ENCODE data around the gene INPP5F. TPM values are rescaled to one million over a fixed set of nuclear protein-coding genes. Genes with fewer than 3 reads are reported as not detected.

The INPP5F gene
- polyA plus RNA-seq, 5 donors = 31.6 to 50.5 (median 40.6) TPM

DNA sequence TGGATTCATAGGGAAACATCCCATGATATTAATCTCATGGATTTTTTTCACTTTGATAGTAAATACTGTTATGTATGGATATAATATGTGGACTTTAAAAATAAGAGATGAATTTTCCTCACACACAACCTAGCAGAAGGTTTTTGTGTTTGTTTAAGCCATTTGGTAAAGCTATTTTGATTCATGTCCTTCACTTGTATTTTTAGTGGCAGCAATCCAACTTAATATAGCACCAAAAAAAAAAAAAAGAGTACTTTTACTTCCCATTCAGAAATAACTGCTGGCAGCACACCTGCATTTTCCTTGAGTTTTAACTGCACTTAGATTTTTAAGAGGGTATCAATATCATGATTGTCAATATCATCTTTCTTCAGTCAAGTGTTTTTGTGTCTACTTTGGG lies 86.8 kb downstream of the INPP5F start:
- DNase-seq = no peak

DNA sequence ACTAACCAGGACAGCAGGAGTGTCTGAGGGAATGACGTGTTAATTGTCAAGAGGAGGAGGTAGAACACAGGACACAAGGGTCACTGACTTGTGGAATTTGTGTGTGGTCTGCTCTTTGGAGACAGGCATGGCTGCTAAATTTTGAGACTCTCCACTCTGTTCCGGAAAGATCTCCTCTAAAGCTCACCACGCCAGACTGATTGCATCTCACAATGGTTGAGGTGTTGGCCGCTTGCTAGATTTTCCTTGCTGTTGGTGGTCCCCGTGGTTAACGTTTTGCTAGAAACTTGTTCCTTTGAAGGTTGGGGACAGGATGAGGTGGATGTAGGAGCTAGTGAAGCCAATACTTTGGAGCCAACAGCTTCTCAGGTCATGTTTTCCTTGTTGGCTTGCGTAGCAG lies 89.8 kb downstream of the INPP5F start:
- no peak for DNase-seq

DNA sequence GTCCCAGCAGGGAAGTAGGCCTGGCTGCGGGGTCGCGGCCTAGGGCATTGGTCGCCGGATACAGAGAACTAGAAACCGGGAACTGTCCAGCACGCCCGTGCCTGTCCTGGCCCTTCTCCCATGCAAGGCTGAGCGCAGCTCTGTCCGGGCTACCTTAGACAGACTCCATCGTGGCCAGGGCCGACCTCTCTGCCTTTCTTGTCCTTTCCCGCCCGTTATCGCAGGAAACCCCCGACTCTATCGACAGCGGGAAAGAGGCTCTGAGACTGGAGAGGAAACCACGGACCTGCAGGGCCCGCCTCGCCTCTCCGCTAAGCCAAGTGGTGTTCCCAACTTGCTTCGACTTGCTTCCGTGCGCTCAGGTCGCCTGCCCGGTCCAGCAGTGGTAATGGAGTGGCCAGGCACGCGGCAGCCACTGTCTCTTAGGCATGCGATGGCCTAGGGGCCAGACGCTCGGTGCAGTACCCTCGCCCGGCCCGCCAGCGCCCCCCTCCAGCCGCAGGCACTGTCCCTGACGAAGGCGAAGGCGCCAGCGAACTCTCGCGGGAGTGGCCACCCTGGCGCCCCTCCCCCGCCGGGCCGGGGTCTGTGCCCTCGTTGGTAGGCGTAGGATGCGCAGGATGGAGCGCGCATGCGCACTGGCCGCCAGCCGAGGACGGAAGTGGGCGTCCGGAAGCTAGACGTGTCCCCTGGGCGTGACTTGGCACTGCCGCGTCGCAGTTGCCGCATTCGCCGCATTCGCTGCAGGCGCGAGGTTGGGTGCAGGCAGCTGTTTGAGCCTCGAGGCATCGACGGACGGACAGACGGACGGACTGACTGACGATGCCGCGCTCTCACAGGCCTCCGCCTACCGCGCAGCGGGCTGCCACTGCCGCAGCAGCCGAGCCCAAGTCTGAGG lies 92.4 kb downstream of the INPP5F start:
- DNase-seq = peak; percentile 83 to 86

DNA sequence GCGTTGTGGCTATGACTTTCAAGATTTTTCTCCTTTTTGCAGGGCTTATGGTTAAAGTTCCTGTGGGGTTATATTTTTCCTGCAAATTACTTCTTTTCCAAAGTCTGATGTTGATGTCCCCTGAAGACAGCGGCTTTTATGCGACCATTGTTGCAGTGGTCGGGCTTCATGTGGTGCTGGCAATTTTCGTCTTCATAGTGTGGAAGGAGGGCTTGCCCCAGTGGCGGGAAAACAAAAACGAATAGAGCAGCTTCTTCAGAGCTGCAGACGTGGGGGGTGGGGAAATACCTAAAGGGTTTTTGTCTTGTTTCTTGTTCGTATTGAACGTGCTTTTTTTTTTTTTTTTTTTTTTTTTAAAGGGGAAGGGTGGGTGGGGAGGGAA lies 93.0 kb downstream of the INPP5F start:
- DNase-seq = no peak

DNA sequence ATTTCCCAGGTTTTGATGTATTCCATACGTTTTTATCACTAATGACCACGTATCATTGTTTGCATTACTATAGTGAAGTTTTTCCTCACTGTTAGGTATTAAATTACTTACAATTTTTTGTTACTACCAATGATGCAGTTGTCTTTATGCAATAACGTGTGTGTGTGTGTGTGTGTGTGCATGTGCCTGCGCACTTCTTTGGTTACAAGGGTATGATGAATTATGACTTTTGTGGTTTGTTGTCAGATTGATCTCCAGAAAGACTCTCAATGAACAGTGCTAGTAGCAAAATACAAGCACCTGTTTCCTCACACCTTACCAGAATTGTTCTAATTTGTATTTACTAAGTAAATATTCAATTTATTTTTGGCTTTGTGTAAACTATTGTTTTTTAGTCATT lies 95.3 kb downstream of the INPP5F start:
- DNase-seq = no peak

DNA sequence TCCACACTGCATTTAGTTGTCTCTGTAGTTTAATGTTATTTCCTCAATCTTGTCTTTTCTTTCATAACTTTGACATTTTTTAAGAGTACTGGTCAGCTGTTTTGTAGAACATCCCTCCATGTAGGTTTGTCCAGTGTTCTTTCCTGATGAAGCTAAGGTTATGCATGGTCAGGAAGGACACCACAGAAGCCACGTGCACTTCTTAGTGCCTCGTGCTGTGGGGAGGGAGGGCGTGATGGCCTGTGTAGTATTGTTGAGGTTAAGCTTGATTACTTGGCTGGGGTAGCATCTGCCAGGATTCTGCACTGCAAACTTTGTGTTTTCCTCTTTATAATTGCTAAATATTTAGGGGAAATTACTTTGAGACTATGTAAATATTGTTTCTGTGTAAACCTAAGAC lies 98.4 kb downstream of the INPP5F start:
- no peak for DNase-seq

DNA sequence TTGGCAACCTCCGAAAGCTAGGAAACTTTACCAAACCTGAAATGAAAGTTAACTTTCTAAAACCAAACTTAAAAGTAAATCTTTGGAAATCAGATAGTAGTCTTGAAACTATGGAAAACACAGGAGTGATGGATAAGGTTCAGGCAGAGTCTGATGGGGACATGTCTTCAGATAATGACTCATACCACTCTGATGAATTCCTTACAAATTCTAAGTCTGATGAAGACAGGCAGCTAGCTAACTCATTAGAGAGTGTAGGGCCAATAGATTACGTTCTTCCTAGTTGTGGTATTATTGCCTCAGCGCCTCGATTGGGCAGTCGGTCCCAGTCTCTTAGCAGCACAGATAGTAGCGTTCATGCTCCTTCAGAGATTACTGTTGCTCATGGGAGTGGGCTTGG lies 100.9 kb downstream of the INPP5F start:
- no peak for DNase-seq

DNA sequence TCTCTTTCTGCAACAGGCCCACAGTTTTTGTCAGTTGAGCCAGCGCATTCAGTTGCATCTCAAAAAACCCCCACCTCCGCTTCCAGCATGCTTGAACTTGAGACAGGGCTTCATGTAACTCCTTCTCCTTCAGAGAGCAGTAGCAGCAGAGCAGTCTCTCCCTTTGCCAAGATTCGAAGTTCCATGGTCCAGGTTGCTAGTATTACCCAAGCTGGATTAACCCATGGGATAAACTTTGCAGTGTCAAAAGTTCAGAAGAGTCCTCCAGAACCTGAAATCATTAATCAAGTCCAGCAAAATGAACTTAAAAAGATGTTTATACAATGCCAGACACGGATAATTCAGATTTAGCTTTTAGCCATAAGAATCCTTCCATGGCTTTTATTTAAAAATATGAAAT lies 101.6 kb downstream of the INPP5F start:
- DNase-seq = no peak

DNA sequence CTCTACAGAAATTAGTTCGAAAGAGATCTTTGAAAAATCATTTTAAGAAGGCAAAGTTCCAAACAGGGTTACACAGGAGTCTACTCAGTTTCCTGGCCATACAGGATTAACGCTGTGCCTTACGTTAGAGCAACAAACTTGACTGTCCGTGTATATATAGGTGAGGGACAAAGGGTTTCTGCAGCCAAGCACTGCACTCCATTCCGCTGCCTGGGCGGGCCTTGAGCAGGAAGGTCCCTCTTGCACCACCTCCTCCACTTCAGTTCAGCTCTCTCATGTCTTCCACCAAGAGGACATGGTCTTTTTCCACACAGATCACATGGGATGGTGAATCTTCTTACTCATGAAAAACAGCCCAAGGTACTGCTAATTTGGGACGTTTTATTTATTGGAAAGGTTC lies 103.6 kb downstream of the INPP5F start:
- DNase-seq = no peak

DNA sequence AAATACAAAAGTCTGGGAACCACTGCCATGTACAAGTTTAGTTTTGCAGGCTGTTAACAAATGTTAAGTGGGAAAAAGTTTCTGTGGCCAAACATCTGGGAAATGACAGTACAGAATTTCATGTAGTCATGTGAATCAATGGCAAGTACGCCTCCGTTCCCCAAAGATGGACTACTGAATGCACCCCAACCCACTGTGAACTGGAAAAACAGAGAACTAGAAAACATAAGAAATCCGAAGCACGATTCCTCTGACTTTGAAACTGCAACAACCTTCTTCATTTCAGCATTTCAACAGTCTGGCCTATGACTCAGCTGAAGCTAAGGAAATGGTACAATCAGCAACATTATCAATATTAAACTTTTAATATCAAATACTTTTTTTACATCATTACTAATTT lies 105.0 kb downstream of the INPP5F start:
- no peak for DNase-seq

DNA sequence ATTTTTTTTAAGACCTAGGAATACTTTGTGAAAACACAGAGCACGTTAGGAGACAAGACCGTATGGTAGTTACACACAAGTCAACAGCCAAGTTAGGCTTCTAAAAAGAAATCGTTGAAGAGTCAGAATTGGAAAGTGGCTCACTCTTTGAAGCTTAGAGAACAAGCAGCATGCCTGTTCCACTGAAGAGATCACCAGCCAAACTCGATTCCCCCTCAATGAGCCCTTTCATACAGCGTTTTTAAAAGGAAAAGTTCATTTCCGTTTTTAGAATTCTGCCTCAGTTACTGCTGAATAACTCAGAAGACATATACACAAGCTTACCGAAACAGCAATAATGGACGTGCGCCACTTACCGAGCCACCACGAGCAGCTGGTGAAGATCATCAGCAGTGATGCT lies 105.8 kb downstream of the INPP5F start:
- no peak for DNase-seq

DNA sequence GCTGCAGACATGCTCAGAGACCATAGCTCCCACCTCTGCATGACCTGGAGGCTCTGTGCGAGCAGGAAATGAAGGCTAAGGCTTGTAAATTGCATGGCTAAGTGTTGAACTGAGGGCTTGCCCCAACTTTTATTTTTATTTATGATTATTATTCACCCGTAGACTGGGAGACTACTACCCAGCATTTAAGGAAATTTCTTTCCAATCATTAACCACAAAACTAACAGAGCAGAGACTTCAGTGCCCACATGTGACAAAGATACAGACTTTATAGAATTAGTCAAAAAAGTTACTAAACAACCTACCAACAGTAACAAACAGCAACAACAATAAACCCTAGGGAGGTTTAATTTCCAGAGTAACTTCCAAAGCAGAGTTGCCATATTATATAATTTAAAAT lies 107.1 kb downstream of the INPP5F start:
- DNase-seq = no peak

DNA sequence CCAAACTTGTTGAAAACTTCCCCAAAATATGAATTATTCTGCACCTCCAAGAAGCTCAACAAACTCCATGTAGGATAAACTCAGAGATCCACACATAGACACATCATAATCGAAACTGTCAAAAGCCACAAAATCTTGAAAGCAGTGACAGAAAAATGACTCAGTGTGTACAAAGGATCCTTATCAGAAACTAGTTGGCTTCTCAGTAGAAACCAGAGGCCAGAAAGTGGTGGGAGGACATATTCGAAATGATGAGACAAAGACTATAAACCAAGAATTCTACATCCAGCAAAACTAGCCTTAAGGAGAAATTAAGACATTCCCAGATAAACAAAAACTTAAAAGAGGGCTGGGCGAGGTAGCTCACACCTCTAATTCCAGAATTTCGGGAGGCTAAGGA lies 108.3 kb downstream of the INPP5F start:
- no peak for DNase-seq

DNA sequence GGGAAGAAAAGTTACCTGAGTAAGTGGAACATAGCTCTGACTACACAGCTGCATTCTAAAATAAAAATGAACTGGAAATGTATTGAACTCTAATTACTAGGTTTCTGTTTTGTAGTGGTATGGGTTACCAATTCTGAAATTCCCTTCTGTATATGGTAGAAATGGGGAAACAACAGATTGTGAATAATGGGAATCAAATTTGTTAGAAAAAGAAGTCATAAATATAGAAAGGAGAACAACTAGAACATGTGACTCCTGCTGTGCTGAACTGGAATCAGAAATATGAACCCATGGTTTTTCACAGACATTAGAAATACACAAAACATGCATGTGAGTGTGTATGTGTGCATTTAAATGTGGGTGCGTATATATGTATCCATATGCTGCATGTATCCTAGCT lies 119.8 kb downstream of the INPP5F start:
- DNase-seq = no peak

DNA sequence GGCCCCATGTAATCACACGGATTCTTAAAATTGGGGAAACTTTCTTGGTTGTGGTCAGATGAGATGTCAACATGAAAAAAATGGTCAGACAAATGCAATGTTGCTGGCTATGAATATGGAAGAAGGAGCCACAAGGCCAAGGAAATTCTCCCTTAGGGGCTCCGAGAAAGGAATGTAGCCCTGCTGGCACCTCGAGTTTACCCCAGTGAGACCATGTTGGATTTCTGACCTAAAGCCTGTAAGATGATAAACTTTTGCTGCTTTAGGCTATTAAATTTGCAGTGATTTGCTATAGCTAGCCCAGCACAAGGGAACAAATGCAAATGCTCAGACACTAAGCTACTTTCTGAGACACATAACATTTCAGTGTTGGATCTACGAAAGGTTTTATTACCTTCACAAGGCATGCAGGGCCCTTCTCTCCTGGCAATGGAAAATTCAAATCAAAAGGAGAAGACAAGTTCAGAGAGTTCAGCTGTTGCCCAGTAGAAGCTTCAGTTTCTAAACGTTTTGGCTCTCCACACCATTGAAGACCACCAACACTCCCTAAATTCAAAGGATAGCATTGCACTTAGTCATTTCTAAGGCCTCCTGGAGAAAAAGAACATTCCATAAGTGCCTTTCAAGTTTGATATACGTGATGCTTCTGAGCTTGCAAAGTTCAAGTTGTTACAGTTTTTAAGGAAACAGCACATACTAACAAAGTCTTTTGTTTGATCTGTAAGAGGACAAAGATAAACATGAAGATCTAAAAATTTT lies 123.4 kb downstream of the INPP5F start:
- DNase-seq = no peak

DNA sequence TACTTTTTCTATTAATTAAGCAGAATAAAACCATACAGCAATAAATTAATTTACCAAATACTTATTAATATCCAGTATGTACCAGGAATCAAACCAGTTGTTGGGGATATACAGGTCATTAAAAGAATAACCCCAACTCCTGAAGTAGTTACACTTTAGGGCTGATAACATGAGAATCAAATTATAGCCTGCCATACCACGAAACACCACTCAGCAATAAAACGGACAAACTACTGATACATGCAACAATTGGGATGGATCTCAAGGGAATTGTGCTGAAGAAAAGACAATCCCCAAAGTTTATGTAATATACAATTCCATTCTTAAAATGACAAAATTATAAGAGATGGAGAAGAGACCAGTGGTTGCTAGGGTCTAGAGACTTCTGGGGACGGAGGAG lies 124.1 kb downstream of the INPP5F start:
- DNase-seq = no peak

DNA sequence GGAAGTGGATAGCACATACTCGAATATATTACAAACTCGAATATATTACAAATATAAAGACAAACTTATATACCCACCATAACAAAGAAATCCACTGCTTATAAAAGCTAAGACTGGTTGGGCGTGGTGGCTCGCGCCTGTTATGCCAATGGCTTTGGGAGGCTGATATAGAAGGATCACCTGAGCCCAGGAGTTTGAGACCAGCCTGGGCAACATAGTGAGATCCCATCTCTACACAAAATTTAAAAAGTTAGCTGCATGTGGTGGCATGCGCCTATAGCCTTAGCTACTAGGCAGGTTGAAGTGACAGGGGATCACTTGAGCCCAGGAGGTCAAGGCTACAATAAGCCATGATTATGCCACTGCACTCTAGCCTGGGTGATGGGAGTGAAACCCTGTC lies 126.4 kb downstream of the INPP5F start:
- no peak for DNase-seq

DNA sequence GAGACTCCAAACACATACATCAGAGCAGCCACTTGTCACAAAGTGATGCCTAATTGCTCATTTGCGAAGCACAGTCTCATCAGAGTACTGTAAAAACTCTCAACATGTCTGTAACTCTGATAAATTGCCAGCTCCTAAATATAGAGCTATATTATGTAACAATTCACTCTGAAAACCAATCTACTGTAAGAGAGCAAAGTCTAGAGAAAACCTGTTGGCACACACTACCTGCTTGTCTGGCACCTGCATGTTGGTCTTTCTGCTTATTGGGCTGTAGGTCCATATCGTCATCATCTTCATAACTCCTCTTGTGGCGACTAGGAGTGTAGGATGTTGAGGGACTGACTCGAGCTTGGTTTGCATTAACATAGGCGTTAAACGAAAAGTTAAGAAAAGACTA lies 127.0 kb downstream of the INPP5F start:
- no peak for DNase-seq

DNA sequence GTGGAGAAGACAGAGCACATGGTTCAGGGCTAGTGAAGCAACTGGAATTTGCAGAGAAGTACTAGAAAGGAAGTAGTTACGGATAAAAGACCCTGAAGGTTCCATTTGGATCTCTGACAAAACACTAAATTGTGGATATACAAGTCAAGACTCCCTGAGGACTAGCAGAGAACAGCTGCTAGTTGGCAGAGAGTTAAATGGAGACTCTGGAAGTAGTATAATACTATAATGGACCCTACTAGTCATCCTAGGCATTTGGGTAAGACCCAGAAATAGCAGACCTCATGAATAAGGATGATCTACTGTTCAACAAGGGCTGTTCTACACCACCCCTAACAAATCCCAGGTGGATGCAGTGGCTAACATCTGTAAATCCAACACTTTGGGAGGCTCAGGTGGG lies 127.7 kb downstream of the INPP5F start:
- DNase-seq = no peak

DNA sequence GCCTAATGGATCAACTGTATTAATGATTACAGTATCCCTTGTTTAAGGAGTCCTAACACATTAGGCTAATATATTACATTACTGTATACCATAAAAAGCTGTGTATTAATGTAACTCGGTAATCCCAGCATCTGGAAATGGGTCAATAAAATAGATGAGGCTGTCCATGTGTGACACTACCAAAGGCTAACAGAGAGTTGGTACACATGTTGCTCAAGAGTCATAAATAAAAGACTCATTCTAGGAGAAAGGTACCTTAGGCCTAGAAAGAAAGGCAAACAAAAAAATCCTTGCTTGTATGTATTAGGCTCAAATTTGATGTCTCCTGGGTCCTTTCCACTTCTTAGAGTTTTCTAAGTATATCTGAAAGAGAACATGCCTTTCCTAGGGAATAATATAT lies 132.2 kb downstream of the INPP5F start:
- DNase-seq = no peak

DNA sequence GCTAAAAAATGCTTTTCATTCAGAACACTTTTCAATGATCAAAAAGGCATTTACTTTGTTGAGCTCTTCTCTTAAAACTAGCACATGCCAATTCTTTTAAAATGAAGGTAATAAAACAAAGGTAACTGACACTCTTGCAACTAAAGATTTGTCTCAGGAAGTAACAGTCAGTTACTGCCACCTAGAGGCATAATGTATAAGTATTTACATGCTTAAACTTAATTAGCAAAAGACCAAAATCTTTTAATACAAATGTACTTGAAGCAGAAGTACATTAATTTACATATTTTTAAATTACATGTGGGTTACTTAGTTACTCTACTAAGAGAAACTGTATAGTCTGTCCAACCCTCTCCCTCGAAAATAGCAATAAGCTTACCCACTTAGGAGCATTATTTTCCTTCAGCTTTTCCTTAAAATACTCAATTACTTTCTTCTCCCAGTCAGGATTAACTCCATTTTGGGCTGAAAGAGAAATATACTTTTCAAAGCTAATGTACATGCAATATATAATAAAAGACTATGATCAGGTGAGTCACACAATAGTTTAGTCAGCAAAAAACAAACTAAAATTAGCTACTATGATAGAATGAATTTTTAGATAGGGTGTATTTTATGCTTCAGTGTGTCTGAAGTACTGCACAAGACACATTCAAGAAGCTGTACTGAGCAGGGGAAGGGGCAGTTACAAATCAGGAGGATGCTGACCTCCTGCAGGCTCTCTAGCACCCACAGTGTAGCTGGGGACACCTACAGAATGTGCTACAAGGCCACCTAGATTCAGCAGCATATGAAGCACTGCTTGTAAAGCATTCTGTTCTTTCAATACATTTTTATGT lies 133.8 kb downstream of the INPP5F start:
- DNase-seq = peak; percentile 6 to 26

DNA sequence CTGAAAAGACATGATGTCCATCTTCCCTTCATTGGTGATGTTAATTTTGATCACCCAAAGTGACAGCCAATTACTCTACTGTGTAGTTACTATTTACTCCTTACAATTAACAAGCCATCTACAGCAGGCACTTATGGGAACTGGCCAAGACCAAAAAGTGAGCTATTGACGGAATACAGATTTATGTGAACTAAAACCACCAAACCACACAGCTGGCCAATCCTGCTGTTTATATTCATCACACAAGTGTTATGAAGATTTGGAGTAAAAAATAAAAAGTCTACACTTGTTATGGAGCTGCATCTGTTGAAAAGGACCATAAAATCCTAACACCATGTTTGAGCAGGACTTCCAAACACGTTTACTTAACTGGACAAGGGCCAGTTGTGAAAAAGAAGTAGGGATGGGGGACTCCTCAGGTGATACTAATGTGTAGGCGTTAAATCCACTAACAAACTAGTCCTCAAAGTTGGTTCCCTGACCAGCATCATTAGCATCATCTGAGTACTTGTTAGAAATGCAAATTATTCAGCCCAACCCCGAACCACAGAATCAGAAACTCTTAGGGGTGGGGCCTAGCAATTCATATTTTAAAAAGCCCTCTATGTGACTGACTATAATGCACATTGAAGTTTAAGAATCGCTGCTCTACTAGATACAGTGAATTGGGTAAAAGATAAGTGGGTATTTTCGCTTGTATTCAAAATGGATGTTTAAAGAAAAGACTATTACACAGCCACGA lies 135.2 kb downstream of the INPP5F start:
- no peak for DNase-seq

Measured in right lung (tissue), 5 donors.